Vagina (tissue), 2 donors: ENCODE measurements around the gene MIPEP. TPM values are rescaled to one million over a fixed set of nuclear protein-coding genes. Genes with fewer than 3 reads are reported as not detected.

Experiments used
- DNase-seq, 2 donors: peaks; one replicate each; pipeline ENCODE4 v3.0.0-alpha.2; 2017; ENCODE audit errors: extremely low spot score in 2 of 2
- H3K27ac ChIP-seq: fragments of 200-600 bp; sonication (generic); one replicate; pipeline ENCODE4 v1.5.1; 2019
- H3K27me3 ChIP-seq: fragments of 200-600 bp; sonication (generic); one replicate; pipeline ENCODE4 v1.5.1; 2019
- H3K36me3 ChIP-seq, 2 donors: fragments of 200-600 bp; sonication (generic); one replicate each; pipeline ENCODE4 v1.5.1; 2017 to 2019
- H3K4me1 ChIP-seq: fragments of 200-600 bp; sonication (generic); one replicate; pipeline ENCODE4 v1.5.1; 2019
- H3K4me3 ChIP-seq, 2 donors: fragments of 200-600 bp; sonication (generic); 1 replicate in 1 of 2; 2 replicates in 1 of 2; pipeline ENCODE4 v1.5.1; 2016 to 2019
- H3K9me3 ChIP-seq: fragments of 200-600 bp; sonication (generic); one replicate; pipeline ENCODE4 v1.5.1; 2019
- CTCF ChIP-seq, 3 experiments: fragments of 450-650 bp in 2 of 3; fragments of 200-600 bp in 1 of 3; sonication (generic) in 1 of 3; IDR thresholded peaks; one replicate each; pipeline ENCODE4 v1.5.1; 2017 to 2019; ENCODE audit warnings: antibody characterized with exemption in 3 of 3, mild to moderate bottlenecking in 2 of 3, moderate library complexity in 2 of 3
- POLR2A ChIP-seq, 2 donors: fragments of 450-650 bp; IDR thresholded peaks; one replicate each; pipeline ENCODE4 v1.6.1; 2017; ENCODE audit warnings: antibody characterized with exemption in 2 of 2, mild to moderate bottlenecking in 2 of 2, moderate library complexity in 2 of 2
- POLR2AphosphoS5 ChIP-seq, 2 donors: sonication (generic); formaldehyde crosslinking; IDR thresholded peaks; one replicate each; pipeline ENCODE4 v1.9.0; 2017; ENCODE audit warnings: antibody characterized with exemption in 2 of 2, mild to moderate bottlenecking in 2 of 2, low read depth in 1 of 2; ENCODE audit not compliant: insufficient read depth in 1 of 2
- intact Hi-C: fragments of 100-400 bp; cut with DNase I; formaldehyde crosslinking; loops from one replicate; pipeline ENCODE4 v1.15.1; 2023
- total RNA-seq: library from RNA; depleted of rRNA; stranded (reverse); fragments of >200 nt; gene quantifications from one replicate; pipeline ENCODE4 v1.2.3, GENCODE V29; 2016

Gene MIPEP
- total RNA-seq, 1 donor from 2014 or later = 13.3 TPM

DNA sequence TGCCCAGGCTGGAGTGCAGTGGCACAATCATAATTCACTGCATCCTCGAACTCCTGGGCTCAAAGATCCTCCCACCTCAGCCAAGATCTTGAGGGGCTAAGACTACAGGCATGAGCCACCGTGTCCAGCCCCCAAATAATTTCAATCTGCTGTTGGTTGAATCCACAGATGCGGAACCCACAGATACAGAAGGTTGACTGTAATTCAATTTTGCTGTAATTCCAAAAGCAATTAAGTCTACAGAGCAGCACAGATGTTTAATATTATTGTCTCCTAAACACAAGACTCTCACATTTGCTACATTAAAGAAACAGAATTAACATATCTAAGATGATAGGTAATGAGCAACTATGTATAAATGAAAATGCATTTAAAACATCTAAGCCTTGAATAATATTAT is 75.6 kb downstream of the MIPEP start:
- Histone ChIP-seq H3K36me3 (no peaks in the 10 kb centered on the region), H3K27ac (no peak overlapping the region), H3K9me3 (no peaks in the 10 kb centered on the region), H3K27me3 (no peaks in the 10 kb centered on the region), H3K4me1 (no peaks in the 10 kb centered on the region), H3K4me3 (no peak overlapping the region)
- TF ChIP-seq POLR2AphosphoS5 (IDR thresholded peaks at IDR 0.05; ENCODE audit: insufficient read depth in 1 of 2, low read depth in 1 of 2) = no peak
- TF ChIP-seq POLR2A (IDR thresholded peaks at IDR 0.05) = no peak
- no peak for DNase-seq
- intact Hi-C loops = no loop called here

DNA sequence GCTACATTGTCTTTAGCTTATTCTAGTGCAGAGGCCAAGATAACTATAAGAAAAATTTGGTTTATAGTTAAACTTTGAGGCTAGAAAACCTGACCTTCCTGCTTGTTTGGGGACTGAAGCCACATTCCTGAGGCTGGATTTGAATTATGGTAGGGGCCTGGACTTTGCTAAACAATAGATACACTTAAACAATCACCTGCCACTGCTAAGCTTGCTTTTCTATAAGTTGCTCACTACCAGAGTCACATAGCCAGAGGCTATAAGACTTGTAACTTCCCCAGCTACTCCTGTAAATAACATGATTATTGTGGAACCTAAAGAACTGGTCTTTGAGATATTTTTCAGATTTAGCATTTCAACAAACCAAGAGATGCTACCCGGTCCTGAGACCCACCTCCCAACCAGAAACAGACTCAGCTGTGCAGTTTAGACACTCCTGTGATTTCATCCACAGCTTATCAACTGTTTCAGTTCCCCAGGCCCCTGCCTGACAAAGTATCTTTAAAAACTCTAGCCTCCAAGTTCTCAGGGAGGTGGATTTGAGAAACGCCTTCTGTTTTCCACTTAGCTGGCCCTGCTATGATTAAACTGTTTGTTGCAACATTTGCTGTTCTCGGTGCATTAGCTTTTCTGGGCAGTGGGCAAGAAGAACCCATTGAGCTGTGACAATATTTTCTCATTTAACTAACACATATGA is 77.7 kb downstream of the MIPEP start:
- no peaks in the 10 kb centered on the region for H3K9me3 ChIP-seq
- no peak overlapping the region for H3K27ac ChIP-seq
- intact Hi-C loops = no loop called here
- no peak for DNase-seq
- no peaks in the 10 kb centered on the region for H3K27me3 ChIP-seq
- H3K4me3 ChIP-seq = no peak overlapping the region
- no peaks in the 10 kb centered on the region for H3K36me3 ChIP-seq
- H3K4me1 ChIP-seq = no peaks in the 10 kb centered on the region
- TF ChIP-seq CTCF (IDR thresholded peaks at IDR 0.05) = no peak
- TF ChIP-seq POLR2A (IDR thresholded peaks at IDR 0.05) = no peak
- TF ChIP-seq POLR2AphosphoS5 (IDR thresholded peaks at IDR 0.05; ENCODE audit: insufficient read depth in 1 of 2, low read depth in 1 of 2) = no peak

- H3K36me3 ChIP-seq = no peaks in the 10 kb centered on the region
- no peak overlapping the region for H3K4me3 ChIP-seq
- no peaks in the 10 kb centered on the region for H3K27me3 ChIP-seq
- no peaks in the 10 kb centered on the region for H3K4me1 ChIP-seq
- no peak for DNase-seq
- no peak overlapping the region for H3K27ac ChIP-seq
- intact Hi-C loops = no loop called here
- TF ChIP-seq POLR2A (IDR thresholded peaks at IDR 0.05) (no peak), POLR2AphosphoS5 (IDR thresholded peaks at IDR 0.05; ENCODE audit: insufficient read depth in 1 of 2, low read depth in 1 of 2) (no peak), CTCF (IDR thresholded peaks at IDR 0.05) (no peak)
- no peaks in the 10 kb centered on the region for H3K9me3 ChIP-seq
Measured at GRCh38 chr13:23810685-23811240, 78.4 kb downstream of the MIPEP start.

- no peaks in the 10 kb centered on the region for H3K4me1 ChIP-seq
Measured at GRCh38 chr13:23808803-23809202, 80.4 kb downstream of the MIPEP start.

GRCh38 chr13:23806874-23807526 is 82.2 kb downstream of the MIPEP start:
- H3K27me3 ChIP-seq = no peaks in the 10 kb centered on the region
- H3K9me3 ChIP-seq = no peaks in the 10 kb centered on the region
- intact Hi-C loops = no loop called here
- TF ChIP-seq POLR2AphosphoS5 (IDR thresholded peaks at IDR 0.05; ENCODE audit: insufficient read depth in 1 of 2, low read depth in 1 of 2) (no peak), CTCF (IDR thresholded peaks at IDR 0.05) (no peak), POLR2A (IDR thresholded peaks at IDR 0.05) (no peak)
- H3K27ac ChIP-seq = no peak overlapping the region
- no peaks in the 10 kb centered on the region for H3K36me3 ChIP-seq
- no peak for DNase-seq
- H3K4me3 ChIP-seq = no peak overlapping the region
- no peaks in the 10 kb centered on the region for H3K4me1 ChIP-seq

More at GRCh38 chr13:23808803-23809202, 80.4 kb downstream of the MIPEP start:
- TF ChIP-seq CTCF (IDR thresholded peaks at IDR 0.05) (no peak), POLR2AphosphoS5 (IDR thresholded peaks at IDR 0.05; ENCODE audit: insufficient read depth in 1 of 2, low read depth in 1 of 2) (no peak), POLR2A (IDR thresholded peaks at IDR 0.05) (no peak)
- Histone ChIP-seq H3K27me3 (no peaks in the 10 kb centered on the region), H3K36me3 (no peaks in the 10 kb centered on the region), H3K9me3 (no peaks in the 10 kb centered on the region), H3K27ac (no peak overlapping the region), H3K4me3 (no peak overlapping the region)
- DNase-seq = no peak
- intact Hi-C loops = no loop called here
